ENCODE data around the gene CMSS1. TPM values are rescaled to one million over a fixed set of nuclear protein-coding genes. Genes with fewer than 3 reads are reported as not detected.

The CMSS1 gene
- total and polyA plus RNA-seq, 2 donors = 14.7 to 25.0 TPM

DNA sequence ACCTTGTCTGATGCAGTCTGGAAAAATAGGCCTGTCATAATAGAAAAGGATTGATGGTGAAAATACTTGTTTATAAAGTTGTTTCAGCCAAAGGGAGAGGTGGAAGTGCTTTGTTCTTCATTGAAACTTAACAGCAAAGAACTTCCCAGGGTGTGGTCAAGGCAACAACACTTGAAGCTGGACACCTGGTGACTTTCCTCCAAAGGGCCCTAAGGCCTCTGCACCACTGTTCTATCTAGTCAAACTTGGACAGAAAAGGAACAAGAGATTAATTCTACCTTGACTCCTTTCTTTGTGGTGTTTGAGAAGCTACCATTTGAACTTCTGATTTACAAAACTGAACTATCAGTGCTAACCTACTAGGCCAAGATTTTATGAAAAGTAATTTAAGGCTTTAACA lies 102.0 kb downstream of the CMSS1 start:
- Histone ChIP-seq H3K4me3 (ENCODE audit: low read depth, low read length) (no peak overlapping the region), H3K27ac (ENCODE audit: low read depth) (no peak overlapping the region), H3K36me3 (ENCODE audit: insufficient read depth) (no peaks in the 10 kb centered on the region), H3K4me1 (ENCODE audit: insufficient read depth) (no peaks in the 10 kb centered on the region)
- DNase-seq (ENCODE audit: extremely low spot score) = no peak

DNA sequence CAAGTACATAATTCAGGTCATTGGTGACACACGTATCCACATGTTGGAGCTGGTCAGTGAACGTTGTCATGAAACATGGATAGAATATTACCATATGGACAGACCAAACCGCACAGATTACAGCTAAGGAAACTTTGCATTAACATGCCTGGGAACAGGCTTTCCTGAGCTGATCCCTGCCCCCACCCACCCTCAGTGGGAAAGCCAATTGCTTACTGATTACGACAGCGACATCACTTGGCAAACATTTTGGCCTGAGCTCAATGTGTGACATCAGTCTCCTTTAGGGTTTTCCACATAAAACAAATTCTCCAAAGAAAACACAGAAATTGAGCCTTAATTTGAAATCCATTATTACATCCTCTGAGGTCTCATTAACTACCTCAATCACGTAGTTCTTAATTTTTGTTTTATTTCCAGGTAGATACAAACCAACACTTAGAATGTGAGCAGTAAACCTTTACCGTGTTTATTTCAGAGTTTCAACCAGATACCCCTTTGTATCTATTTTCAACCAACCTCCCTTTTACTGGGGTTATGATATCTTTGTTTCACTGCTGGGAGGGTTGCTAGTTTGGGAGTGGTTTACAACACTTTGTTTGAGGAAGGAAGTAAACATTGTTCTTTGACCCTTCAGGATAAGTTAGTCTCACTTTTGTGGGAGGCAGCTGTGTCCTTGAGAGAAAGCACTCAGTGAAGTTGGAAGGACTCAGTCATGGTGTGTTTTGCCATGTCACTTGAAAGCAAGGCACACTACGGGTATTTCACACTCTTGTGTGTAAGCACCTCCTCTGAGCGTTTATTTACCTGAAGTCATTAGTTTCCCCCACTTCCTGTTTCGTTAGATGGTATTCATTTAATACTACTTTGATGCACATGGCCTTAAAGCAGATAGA lies 103.1 kb downstream of the CMSS1 start:
- no peaks in the 10 kb centered on the region for H3K4me1 ChIP-seq (ENCODE audit: insufficient read depth)
- no peak for DNase-seq (ENCODE audit: extremely low spot score)
- no peaks in the 10 kb centered on the region for H3K36me3 ChIP-seq (ENCODE audit: insufficient read depth)
- peak overlapping the region; percentile 55 for H3K27ac ChIP-seq (ENCODE audit: low read depth)
- H3K4me3 ChIP-seq (ENCODE audit: low read depth, low read length) = no peak overlapping the region
- WGBS = 45% methylated on average over 10 of the region's 10 CpGs

DNA sequence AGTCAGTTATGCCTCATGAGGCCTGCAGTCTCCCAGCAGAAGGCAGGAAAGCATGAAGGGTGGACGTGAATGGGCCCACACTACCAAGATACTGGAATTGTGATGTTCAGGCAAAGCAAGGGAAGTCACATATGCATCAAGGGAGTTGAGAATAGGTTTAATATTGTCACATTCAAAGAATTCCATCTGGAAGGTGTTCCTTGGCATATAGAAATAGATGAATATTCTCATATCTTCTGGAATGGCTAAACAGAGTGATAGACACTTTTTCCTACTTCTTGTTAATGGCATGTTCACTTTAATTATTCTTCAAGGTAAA lies 103.7 kb downstream of the CMSS1 start:
- DNase-seq (ENCODE audit: extremely low spot score) = no peak
- WGBS = 96% methylated on average over 1 of the region's 1 CpG
- Histone ChIP-seq H3K36me3 (ENCODE audit: insufficient read depth) (no peaks in the 10 kb centered on the region), H3K27ac (ENCODE audit: low read depth) (peak overlapping the region; percentile 55), H3K4me3 (ENCODE audit: low read depth, low read length) (no peak overlapping the region), H3K4me1 (ENCODE audit: insufficient read depth) (no peaks in the 10 kb centered on the region)

DNA sequence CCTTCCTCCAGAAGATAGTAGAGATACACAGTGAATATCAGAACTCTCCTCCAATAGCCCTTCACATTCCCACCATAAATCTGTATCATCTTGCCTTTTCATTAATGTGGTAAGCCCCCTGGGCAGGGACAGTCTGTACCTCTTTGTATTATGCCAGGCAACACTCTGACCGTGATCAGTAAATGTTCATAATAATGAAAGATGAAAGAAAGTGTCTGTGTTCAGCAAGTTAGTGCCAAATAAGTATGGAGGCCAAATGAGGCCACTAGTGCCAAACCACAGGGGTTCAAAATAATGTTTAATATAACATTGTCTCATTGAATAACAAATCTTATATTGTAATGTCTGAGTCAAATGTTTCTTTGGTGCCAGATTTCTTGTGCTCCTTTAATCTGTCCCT lies 104.3 kb downstream of the CMSS1 start:
- no peaks in the 10 kb centered on the region for H3K4me1 ChIP-seq (ENCODE audit: insufficient read depth)
- H3K27ac ChIP-seq (ENCODE audit: low read depth) = no peak overlapping the region
- DNase-seq (ENCODE audit: extremely low spot score) = no peak
- H3K36me3 ChIP-seq (ENCODE audit: insufficient read depth) = no peaks in the 10 kb centered on the region
- WGBS = 95% methylated on average over 1 of the region's 1 CpG
- no peak overlapping the region for H3K4me3 ChIP-seq (ENCODE audit: low read depth, low read length)

DNA sequence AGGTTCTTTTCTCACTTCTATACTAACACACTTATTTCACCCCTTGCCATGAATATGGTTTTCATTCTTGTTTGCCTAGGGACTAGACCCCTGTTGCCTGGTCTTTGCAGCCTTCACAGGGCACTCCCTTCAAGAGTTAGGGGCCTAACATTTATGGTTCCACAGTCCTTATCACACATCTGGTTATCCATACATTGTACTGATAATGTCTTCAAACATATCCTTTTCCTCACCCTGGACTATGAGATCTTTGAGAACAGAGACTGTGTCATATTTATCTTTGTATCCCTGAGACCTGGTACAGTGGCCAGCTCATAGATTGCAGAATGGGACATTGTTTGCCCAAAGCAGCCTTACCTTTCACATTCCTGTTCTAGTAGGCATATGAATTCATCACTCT lies 106.2 kb downstream of the CMSS1 start:
- no peak for DNase-seq (ENCODE audit: extremely low spot score)
- H3K27ac ChIP-seq (ENCODE audit: low read depth) = no peak overlapping the region
- no peak overlapping the region for H3K4me3 ChIP-seq (ENCODE audit: low read depth, low read length)
- no peaks in the 10 kb centered on the region for H3K4me1 ChIP-seq (ENCODE audit: insufficient read depth)
- H3K36me3 ChIP-seq (ENCODE audit: insufficient read depth) = no peaks in the 10 kb centered on the region

DNA sequence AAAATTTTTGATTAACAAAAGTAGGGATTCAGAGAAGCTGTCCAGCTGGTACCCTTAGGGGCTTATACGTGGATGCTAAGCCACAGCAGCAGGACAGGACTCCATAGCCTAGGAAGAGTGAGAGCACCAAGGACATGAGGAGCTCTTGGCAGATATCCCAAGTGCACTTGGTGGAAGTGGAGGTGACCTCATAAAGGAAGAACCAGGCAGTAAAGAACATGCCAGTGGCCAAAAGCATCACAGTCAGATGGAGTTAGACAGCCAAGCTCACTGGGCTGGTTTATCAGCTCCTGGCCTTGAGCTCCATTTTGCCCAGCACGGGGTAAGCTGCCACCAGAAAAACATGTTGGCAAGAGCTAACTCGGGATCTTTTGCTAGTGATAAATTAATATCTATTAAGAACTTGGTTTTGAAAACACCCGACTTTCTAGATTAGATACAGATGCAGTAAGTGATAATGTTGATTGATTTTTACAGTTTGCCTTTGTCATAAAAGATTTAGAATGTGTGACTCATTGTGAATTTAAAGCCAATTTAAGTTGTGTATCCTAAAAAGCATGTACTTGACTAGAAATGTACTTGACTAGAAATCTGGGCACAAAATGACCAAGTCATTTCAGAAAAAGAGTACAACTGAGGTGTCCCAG lies 108.0 kb downstream of the CMSS1 start:
- no peak overlapping the region for H3K27ac ChIP-seq (ENCODE audit: low read depth)
- H3K4me1 ChIP-seq (ENCODE audit: insufficient read depth) = no peaks in the 10 kb centered on the region
- H3K4me3 ChIP-seq (ENCODE audit: low read depth, low read length) = no peak overlapping the region
- no peaks in the 10 kb centered on the region for H3K36me3 ChIP-seq (ENCODE audit: insufficient read depth)
- no peak for DNase-seq (ENCODE audit: extremely low spot score)
- WGBS = 32% methylated on average over 4 of the region's 4 CpGs

DNA sequence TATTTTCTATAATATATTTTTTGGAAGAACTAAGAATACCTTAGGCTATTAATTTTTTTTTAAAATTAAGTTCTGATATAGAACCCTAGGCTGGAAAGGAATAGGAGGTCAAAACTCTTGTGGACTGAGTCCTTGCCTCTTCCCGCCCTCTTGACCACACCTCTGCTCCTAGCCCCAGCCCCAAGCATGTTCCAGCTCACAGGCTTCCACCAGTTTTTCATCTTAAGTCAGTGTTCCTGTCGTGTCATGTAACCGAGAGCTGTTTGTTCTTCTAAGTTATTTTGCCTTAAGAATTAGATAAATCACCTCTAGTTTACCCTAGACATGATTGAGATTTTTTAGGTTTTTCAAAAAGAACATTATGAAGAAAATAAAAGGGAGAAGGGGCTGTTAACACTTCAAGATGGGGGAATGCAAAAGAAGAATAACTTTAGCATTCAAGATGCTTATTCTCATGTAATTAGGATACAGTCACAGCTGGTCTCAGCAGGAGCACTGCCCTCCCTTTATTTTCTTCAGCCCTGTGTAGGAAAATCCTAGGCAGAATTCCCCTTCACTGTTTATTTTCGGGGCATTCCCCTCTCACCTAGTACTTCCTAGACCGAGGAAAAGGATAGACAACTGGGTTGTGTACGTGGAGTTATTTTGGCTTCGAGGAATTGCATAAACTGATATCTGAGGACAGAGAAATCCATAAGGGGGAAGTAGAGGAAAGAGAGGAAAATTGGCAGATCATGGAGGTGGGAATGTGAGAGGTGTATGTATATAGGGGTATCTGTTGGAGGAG lies 110.2 kb downstream of the CMSS1 start:
- no peak for DNase-seq (ENCODE audit: extremely low spot score)
- WGBS = 54% methylated on average over 7 of the region's 7 CpGs
- Histone ChIP-seq H3K4me3 (ENCODE audit: low read depth, low read length) (no peak overlapping the region), H3K27ac (ENCODE audit: low read depth) (peak overlapping the region; percentile 57), H3K36me3 (ENCODE audit: insufficient read depth) (no peaks in the 10 kb centered on the region), H3K4me1 (ENCODE audit: insufficient read depth) (no peaks in the 10 kb centered on the region)

DNA sequence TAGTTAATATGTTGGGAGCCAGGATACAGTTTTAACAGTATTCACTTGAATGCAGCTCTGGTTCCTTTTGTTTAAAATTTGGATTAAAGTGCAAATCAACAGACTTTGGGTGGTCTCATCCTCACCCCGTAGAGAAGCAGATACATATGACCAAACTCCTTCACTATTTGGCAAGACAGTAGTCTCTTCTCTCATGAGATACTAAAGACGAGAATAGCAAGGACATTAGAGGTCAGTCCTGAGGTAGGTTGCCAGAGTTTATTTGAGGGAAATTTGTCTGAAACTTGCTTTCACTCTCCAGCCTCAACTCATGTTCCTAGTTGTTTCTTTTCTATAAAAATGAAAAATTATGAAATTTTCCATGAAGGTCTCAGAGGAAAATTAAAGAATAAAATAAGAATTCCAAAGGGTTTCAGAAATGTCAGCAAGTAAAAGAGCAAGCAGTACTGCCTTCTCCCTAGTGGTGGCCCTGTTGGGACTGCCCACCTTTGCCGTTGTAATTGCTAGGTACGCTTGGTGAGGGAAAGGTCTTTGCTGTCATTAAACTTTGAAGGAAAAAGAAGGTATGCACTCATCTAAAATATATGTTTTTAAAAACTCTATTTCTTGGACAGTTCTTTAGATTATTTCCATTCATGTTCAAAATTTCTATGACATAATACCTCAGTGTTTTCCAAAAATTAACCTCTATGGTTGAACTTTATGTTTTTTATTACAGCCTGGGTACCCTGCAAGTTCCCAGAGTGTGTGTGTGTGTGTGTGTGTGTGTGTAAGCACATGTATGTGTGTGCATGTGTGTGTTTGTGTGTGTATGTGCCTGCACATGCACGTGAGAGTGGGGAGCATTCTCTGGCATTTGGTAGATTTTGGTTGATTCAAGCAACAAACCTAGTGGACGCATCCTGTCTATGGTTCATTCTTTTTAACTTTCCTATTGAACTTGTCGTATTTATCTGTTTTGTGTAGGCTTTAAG lies 111.4 kb downstream of the CMSS1 start:
- Histone ChIP-seq H3K4me1 (ENCODE audit: insufficient read depth) (no peaks in the 10 kb centered on the region), H3K4me3 (ENCODE audit: low read depth, low read length) (no peak overlapping the region)

DNA sequence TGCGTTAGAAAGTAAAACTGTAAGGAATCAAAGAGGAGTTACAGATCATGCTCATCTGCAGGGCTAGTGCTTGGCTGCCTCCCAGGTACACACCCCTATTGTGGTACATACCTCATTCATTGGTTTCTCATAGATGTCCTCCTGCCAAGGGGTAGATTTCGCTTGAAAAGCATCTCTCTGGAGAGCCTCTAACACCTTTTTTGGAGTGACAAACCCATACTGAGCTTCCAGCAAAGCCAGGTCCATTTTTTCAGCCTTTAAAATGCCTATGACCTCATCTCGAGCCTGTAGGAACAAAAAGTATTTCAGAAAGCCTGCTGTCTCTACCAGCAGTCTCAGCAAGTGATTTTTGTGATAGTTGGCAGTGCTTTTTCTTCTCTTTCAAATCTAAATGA lies 112.1 kb downstream of the CMSS1 start:
- Histone ChIP-seq H3K27ac (ENCODE audit: low read depth) (peak overlapping the region; percentile 15), H3K4me3 (ENCODE audit: low read depth, low read length) (no peak overlapping the region), H3K4me1 (ENCODE audit: insufficient read depth) (no peaks in the 10 kb centered on the region), H3K36me3 (ENCODE audit: insufficient read depth) (no peaks in the 10 kb centered on the region)
- WGBS = 24% methylated on average over 3 of the region's 3 CpGs
- no peak for DNase-seq (ENCODE audit: extremely low spot score)

More for the DNA sequence above, 111.4 kb downstream of the CMSS1 start:
- no peak for DNase-seq (ENCODE audit: extremely low spot score)
- 44% methylated on average over 7 of the region's 7 CpGs for WGBS
- Histone ChIP-seq H3K36me3 (ENCODE audit: insufficient read depth) (no peaks in the 10 kb centered on the region), H3K27ac (ENCODE audit: low read depth) (peak overlapping the region; percentile 57)

DNA sequence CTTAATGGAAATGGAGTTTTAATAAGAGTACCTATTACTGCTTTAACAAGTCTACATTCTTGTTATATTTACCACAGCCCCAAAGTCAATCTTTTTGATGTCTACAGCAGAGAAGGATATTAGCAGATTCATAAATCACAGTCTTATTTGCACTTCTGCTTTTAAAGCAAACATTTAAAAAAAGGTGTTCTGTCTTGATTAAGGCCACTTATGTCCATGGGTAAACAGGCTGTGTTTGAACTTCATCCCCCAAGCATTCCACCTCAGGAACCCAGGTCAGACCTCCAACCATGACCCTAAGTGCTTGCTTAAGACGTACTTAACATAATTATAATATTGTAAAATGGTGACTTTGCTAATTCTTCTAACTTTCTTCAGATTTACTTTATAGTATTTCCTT lies 113.4 kb downstream of the CMSS1 start:
- Histone ChIP-seq H3K4me1 (ENCODE audit: insufficient read depth) (peaks cover 3% of the 10 kb centered on the region), H3K36me3 (ENCODE audit: insufficient read depth) (no peaks in the 10 kb centered on the region), H3K4me3 (ENCODE audit: low read depth, low read length) (no peak overlapping the region), H3K27ac (ENCODE audit: low read depth) (no peak overlapping the region)
- DNase-seq (ENCODE audit: extremely low spot score) = no peak
- WGBS = 87% methylated on average over 1 of the region's 1 CpG

DNA sequence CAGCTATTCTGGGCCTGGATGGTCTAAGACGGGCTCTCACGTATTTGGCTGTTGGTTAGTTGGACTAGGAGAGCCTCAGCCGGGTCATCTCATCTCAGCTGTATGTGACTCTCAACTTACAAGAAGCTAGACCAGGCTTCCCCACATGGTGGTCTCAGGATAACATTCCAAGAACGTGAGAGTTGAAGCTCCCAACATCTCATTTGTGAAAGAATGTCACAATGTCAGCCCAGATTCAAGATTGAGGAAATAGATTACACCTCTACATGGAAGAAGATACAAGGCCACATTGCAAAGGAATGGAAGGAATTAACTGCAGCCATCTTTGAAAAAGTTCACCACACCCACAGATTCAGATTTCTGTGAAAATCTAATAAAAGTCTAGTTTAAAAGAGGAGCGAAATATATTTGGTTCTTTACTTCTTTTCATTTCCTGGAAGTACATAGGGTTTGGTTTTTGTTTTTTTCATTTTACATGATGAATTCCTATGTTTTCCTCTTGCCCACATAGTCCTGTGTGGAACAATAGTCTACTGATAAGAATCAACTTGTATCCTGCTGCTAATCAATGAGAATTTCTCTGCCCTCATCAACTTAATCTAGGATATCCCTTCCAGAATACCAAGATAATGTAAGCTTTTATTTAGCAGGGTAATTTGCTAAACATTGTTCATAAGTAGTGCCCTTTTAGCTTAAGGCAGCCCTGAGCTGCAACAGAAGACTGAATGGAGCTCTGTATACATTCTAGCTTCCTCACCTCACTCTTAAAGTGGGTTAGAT lies 116.5 kb downstream of the CMSS1 start:
- no peak overlapping the region for H3K4me3 ChIP-seq (ENCODE audit: low read depth, low read length)
- no peak overlapping the region for H3K27ac ChIP-seq (ENCODE audit: low read depth)
- peaks cover 3% of the 10 kb centered on the region for H3K4me1 ChIP-seq (ENCODE audit: insufficient read depth)
- H3K36me3 ChIP-seq (ENCODE audit: insufficient read depth) = no peaks in the 10 kb centered on the region
- no peak for DNase-seq (ENCODE audit: extremely low spot score)
- 94% methylated on average over 5 of the region's 5 CpGs for WGBS

DNA sequence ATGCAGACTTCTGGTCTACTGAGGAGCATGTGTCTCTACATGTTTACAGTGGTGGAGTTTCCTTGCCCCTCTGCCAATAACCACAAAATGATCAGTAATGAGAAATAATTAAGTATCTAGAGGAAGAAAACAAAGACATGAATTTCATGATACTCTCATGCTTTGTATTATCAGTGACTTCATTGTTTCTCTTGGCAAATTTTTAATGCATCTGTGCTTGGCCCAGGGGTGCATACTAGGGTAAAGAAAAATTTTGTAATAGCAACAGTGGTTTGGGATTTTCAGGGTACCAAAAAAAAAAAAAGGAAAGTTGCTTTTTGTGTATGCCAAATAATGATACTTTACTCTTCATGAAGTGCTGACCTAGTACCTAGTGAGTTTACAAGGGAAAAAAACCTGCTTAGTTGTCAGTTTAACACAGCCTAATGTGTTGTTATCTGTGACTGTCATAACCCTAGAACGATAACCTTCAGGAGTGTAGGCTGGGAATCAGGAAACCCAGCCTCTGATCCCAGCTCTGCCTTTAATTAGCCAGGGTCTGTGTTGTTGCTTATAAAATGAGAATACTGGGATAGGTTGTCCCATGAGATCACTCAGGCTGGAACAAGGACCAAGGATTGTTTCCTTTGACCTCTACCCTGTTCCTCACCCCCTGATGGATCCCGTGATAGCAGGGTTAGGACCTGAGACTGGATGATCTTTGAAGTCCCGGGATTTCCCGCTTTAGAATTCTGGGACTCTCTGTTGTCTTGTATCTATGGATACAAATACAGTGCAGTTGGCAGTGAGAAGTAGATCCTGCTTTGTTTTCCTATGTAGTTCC lies 117.5 kb downstream of the CMSS1 start:
- peaks cover 3% of the 10 kb centered on the region for H3K4me1 ChIP-seq (ENCODE audit: insufficient read depth)
- no peak for DNase-seq (ENCODE audit: extremely low spot score)
- no peak overlapping the region for H3K27ac ChIP-seq (ENCODE audit: low read depth)
- no peak overlapping the region for H3K4me3 ChIP-seq (ENCODE audit: low read depth, low read length)
- no peaks in the 10 kb centered on the region for H3K36me3 ChIP-seq (ENCODE audit: insufficient read depth)
- 19% methylated on average over 4 of the region's 4 CpGs for WGBS

All from urinary bladder (tissue), 4 donors.